Measurements from ENCODE around the gene ITGA8. TPM values are rescaled to one million over a fixed set of nuclear protein-coding genes. Genes with fewer than 3 reads are reported as not detected.

Gene ITGA8
- total and polyA plus RNA-seq, 11 donors: 0.50 to 4.3 (median 1.5) TPM

GRCh38 chr10:15725603-15726002 lies 5.9 kb upstream of the ITGA8 start:
- no peak overlapping the region for H3K4me3 ChIP-seq
- 4 to 8% (median 5%) methylated on average over 2 of the region's 2 CpGs for WGBS, 4 donors
- peaks cover 0 to 10% (median 0%) of the 10 kb centered on the region in 12 donors for H3K4me1 ChIP-seq
- H3K36me3 ChIP-seq: no peaks in the 10 kb centered on the region
- DNase-seq (no peak), ATAC-seq (peak in 3 of 4 donors; percentile 51 to 69 (median 68))
- peaks cover 0 to 14% (median 0%) of the 10 kb centered on the region in 9 donors for H3K27me3 ChIP-seq
- TF ChIP-seq, protein P1, sequence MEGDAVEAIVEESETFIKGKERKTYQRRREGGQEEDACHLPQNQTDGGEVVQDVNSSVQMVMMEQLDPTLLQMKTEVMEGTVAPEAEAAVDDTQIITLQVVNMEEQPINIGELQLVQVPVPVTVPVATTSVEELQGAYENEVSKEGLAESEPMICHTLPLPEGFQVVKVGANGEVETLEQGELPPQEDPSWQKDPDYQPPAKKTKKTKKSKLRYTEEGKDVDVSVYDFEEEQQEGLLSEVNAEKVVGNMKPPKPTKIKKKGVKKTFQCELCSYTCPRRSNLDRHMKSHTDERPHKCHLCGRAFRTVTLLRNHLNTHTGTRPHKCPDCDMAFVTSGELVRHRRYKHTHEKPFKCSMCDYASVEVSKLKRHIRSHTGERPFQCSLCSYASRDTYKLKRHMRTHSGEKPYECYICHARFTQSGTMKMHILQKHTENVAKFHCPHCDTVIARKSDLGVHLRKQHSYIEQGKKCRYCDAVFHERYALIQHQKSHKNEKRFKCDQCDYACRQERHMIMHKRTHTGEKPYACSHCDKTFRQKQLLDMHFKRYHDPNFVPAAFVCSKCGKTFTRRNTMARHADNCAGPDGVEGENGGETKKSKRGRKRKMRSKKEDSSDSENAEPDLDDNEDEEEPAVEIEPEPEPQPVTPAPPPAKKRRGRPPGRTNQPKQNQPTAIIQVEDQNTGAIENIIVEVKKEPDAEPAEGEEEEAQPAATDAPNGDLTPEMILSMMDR (IDR thresholded peaks at IDR 0.05): peak; percentile 25 to 69 (median 56)
- TF ChIP-seq POLR2A (IDR thresholded peaks at IDR 0.05): no peak
- peaks cover 0 to 11% (median 1%) of the 10 kb centered on the region in 12 donors for H3K9me3 ChIP-seq
- H3K27ac ChIP-seq: no peak overlapping the region
- intact Hi-C loops (cut with DNase I): loop anchor here in 8 of 10 donors (2.0 to 10.0 kb wide), 6 partner anchors 97 to 293 kb away; no protein-coding TSS in a partner anchor

DNA sequence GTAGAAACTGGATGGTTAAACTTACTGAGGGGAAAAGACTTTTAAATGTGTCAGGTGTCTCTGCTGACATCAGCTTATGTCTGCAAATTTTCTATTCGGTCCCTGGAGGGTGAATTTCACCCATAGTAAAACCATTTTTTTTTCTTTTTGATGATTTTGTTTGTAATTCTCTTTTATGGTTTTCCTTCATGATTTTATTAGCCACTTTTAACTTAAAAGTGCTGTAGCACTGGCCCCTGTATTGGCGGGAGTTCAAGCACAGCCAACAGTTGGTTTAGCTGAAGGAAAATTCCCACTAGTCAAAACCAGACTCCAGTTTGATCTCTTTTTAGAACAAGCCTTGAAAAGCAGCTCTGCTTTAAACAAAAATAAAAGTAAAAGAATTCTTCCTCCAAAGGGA lies 5.0 kb upstream of the ITGA8 start:
- intact Hi-C loops (cut with DNase I): loop anchor here in 9 of 10 donors (2.0 to 10.0 kb wide), 6 partner anchors 98 to 292 kb away; no protein-coding TSS in a partner anchor
- peaks cover 0 to 4% (median 0%) of the 10 kb centered on the region in 12 donors for H3K9me3 ChIP-seq
- peaks cover 0 to 16% (median 1%) of the 10 kb centered on the region in 12 donors for H3K4me1 ChIP-seq
- peaks cover 2 to 23% (median 9%) of the 10 kb centered on the region in 9 donors for H3K27me3 ChIP-seq
- TF ChIP-seq, protein P1 (IDR thresholded peaks at IDR 0.05): no peak
- TF ChIP-seq POLR2A (IDR thresholded peaks at IDR 0.05): no peak
- H3K27ac ChIP-seq: no peak overlapping the region
- WGBS, 4 donors: 81 to 85% (median 84%) methylated on average over 2 of the region's 2 CpGs
- no peak for ATAC-seq
- H3K4me3 ChIP-seq: no peak overlapping the region
- no peak for DNase-seq
- H3K36me3 ChIP-seq: no peaks in the 10 kb centered on the region

DNA sequence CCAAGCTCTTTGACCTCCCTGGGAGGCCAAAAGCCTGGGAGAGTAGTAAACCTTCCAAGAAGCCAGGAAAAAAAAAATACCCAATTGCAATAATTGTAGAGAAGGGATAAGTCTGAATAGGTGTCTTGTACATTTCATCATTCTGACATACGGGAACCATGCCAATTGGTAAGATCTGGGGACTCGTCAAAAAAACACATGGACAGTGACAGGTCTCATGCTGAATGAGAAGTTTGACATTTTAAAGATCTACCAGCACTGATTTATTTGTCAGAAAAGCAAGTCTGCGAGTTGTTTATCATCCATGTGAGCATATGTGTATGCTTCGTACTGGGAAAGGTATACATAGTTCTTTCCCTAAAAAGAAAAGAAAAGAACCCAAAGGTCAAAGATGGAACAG lies 4.1 kb upstream of the ITGA8 start:
- TF ChIP-seq, protein P1 (IDR thresholded peaks at IDR 0.05): no peak
- TF ChIP-seq POLR2A (IDR thresholded peaks at IDR 0.05): no peak
- ATAC-seq (no peak), DNase-seq (no peak)
- H3K27ac ChIP-seq: no peak overlapping the region
- intact Hi-C loops (cut with DNase I): loop anchor here in 5 of 10 donors (2.0 to 10.0 kb wide), 5 partner anchors 98 to 292 kb away; no protein-coding TSS in a partner anchor
- peaks cover 0 to 24% (median 5%) of the 10 kb centered on the region in 12 donors for H3K4me1 ChIP-seq
- 79 to 88% (median 85%) methylated on average over 4 of the region's 4 CpGs for WGBS, 4 donors
- no peaks in the 10 kb centered on the region for H3K36me3 ChIP-seq
- H3K9me3 ChIP-seq: no peaks in the 10 kb centered on the region
- H3K4me3 ChIP-seq: no peak overlapping the region
- peaks cover 5 to 32% (median 17%) of the 10 kb centered on the region in 9 donors for H3K27me3 ChIP-seq

- intact Hi-C loops (cut with DNase I): loop anchor here in 4 of 10 donors (5.0 to 10.0 kb wide), 4 partner anchors 102 to 288 kb away; no protein-coding TSS in a partner anchor
Observed at GRCh38 chr10:15720635-15721287, 1.0 kb upstream of the ITGA8 start.

More at GRCh38 chr10:15720635-15721287, 1.0 kb upstream of the ITGA8 start:
- DNase-seq: no peak
- Histone ChIP-seq H3K36me3 (no peaks in the 10 kb centered on the region), H3K27ac (no peak overlapping the region), H3K4me1 (peaks cover 0 to 24% (median 5%) of the 10 kb centered on the region in 12 donors), H3K9me3 (no peaks in the 10 kb centered on the region), H3K4me3 (no peak overlapping the region), H3K27me3 (peaks cover 8 to 44% (median 26%) of the 10 kb centered on the region in 9 donors)
- ATAC-seq: no peak
- TF ChIP-seq, protein P1 (IDR thresholded peaks at IDR 0.05): no peak
- TF ChIP-seq POLR2A (IDR thresholded peaks at IDR 0.05): no peak
- WGBS, 4 donors: 87 to 90% (median 88%) methylated on average over 13 of the region's 13 CpGs

Measured in heart left ventricle (tissue), 16 donors.